ENCODE measurements around the gene VSIG10L2.

Gene VSIG10L2

DNA sequence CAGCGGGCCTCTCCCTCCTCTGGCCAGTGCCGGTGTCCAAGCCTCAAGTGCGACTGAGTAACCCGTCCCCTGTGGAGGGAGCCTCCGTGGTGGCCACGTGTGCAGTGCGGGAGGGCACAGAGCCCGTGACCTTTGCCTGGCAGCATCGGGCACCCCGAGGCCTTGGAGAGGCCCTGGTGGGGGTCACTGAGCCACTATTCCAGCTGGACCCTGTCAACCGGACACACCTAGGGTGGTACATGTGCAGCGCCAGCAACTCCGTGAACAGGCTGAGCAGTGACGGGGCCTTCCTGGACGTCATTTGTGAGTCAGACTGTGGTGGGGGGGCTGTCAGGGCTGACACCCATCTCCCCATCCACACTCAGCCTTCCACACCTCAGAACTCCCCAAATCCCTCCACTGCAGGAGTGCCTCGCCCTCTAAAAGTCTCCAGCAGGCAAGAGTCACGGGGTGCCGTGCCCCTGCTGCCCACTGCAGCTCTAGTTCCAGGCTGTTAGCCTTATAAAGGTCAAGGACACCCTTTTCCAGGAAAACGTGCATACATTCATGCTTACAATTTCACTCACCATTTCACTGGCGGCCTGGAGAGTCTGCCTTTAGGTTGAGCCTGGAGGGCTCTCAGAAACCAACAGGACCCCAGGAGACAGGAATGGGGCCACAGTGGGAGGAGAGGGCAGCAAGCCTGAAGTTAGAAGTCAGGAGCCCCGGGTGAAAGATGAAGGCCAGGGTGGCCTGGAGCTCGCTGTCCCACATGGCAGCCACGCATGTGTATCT is 2.6 kb downstream of the VSIG10L2 start:
- TF ChIP-seq CTCF (IDR thresholded peaks at IDR 0.05; ENCODE audit: insufficient read depth, missing control alignments), result no peak
- FAIRE-seq (no peak), DNase-seq (ENCODE audit: insufficient read length, low spot score) (no peak)

GRCh38 chr11:125949271-125950177 is 3.7 kb downstream of the VSIG10L2 start:
- TF ChIP-seq CTCF (IDR thresholded peaks at IDR 0.05; ENCODE audit: insufficient read depth, missing control alignments), result no peak
- DNase-seq (ENCODE audit: insufficient read length, low spot score), result no peak
- FAIRE-seq, result no peak

- no peak for TF ChIP-seq CTCF (IDR thresholded peaks at IDR 0.05; ENCODE audit: insufficient read depth, missing control alignments)
- FAIRE-seq (no peak), DNase-seq (ENCODE audit: insufficient read length, low spot score) (no peak)
Observed at GRCh38 chr11:125950178-125950490, 4.3 kb downstream of the VSIG10L2 start.

GRCh38 chr11:125950696-125951651 is 5.1 kb downstream of the VSIG10L2 start:
- no peak for FAIRE-seq
- no peak for TF ChIP-seq CTCF (IDR thresholded peaks at IDR 0.05; ENCODE audit: insufficient read depth, missing control alignments)
- DNase-seq (ENCODE audit: insufficient read length, low spot score), result no peak

DNA sequence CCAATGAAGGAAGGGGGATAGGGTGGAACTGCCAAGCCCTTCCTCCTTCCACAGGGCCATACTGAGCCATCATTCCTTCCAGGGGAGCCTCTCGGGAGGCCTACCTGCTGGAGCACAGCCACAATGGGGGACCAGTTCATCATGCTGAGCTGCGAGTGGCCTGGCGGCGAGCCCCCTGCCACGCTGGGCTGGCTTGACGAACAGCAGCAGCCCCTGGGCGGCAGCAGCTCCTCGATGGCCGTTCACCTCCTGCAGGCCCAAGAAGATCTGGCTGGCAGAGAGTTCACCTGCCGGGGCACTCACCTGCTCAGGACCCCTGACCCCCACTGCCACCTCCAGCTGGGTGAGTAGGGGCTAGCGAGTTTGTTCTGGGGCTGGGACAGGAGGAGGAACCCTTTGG is 5.9 kb downstream of the VSIG10L2 start:
- no peak for TF ChIP-seq CTCF (IDR thresholded peaks at IDR 0.05; ENCODE audit: insufficient read depth, missing control alignments)
- DNase-seq (ENCODE audit: insufficient read length, low spot score), result no peak
- no peak for FAIRE-seq

- no peak for TF ChIP-seq CTCF (IDR thresholded peaks at IDR 0.05; ENCODE audit: insufficient read depth, missing control alignments)
- FAIRE-seq (no peak), DNase-seq (ENCODE audit: insufficient read length, low spot score) (no peak)
Observed at GRCh38 chr11:125952559-125952958, 6.7 kb downstream of the VSIG10L2 start.
